Choroid plexus epithelial cell (primary cell): ENCODE data around the gene UQCC3.
A peak's percentile ranks its signal among the peaks of the same experiment; 100 is the strongest.
"Not testable (repeated sequence)": the region's sequence is repeated elsewhere in the genome, so short reads cannot be mapped to it uniquely, and the experiment has no call there.

Experiments
- DNase-seq: peaks from one replicate; pipeline ENCODE4 v3.0.0-alpha.2; 2010; ENCODE audit warnings: low read depth
- H3K4me3 ChIP-seq: 2 replicates; pipeline ENCODE4 v1.5.1; 2011; ENCODE audit warnings: low read depth, mild to moderate bottlenecking, control low read depth, low read length, moderate library complexity
- CTCF ChIP-seq: conservative IDR thresholded peaks from 2 replicates; pipeline ENCODE4 v1.5.1; 2011; ENCODE audit warnings: low read depth, mild to moderate bottlenecking, control low read depth, inconsistent platforms, low read length, moderate library complexity

UQCC3 gene

GRCh38 chr11:62687508-62688396 is 16.3 kb downstream of the UQCC3 start:
- H3K4me3 ChIP-seq = peak overlapping the region; percentile 35
- TF ChIP-seq CTCF = no peak
- DNase-seq = no peak

- H3K4me3 ChIP-seq = peak overlapping the region; percentile 35
- no peak for TF ChIP-seq CTCF
- no peak for DNase-seq
These were observed 17.0 kb downstream of the UQCC3 start for GRCh38 chr11:62688491-62688890.

- peak; percentile 80 for DNase-seq
- no peak within 1 kb of the TSS for H3K4me3 ChIP-seq
- peak; percentile 4 for TF ChIP-seq CTCF
These were observed 18.1 kb downstream of the UQCC3 start, which contains the start of gene LRRN4CL for GRCh38 chr11:62689421-62690183. Gene LRRN4CL (minus strand): TSS chr11:62689530. CDS start chr11:62688508, 1,022 bp downstream.

- H3K4me3 ChIP-seq, DNase-seq: not testable (repeated sequence)
These were observed 22.2 kb downstream of the UQCC3 start for GRCh38 chr11:62693624-62694023.

- TF ChIP-seq CTCF = peak; percentile 89
- peak; percentile 90 for DNase-seq
- no peak overlapping the region for H3K4me3 ChIP-seq
These were observed 23.1 kb downstream of the UQCC3 start for GRCh38 chr11:62694455-62695167.

GRCh38 chr11:62702246-62702645 is 30.8 kb downstream of the UQCC3 start:
- H3K4me3 ChIP-seq = no peak overlapping the region
- no peak for DNase-seq
- TF ChIP-seq CTCF = no peak

GRCh38 chr11:62703921-62704320 is 32.4 kb downstream of the UQCC3 start:
- H3K4me3 ChIP-seq = not testable (repeated sequence)

More at GRCh38 chr11:62703921-62704320, 32.4 kb downstream of the UQCC3 start:
- not testable (repeated sequence) for DNase-seq
